C1 segment of cervical spinal cord (tissue), 14 donors: ENCODE data around the gene MIX23.

ENCODE experiments used
- DNase-seq, 14 donors: peaks; one replicate each; lab custom pipeline; 2025; lab: John Stamatoyannopoulos, UW

The MIX23 gene

DNA sequence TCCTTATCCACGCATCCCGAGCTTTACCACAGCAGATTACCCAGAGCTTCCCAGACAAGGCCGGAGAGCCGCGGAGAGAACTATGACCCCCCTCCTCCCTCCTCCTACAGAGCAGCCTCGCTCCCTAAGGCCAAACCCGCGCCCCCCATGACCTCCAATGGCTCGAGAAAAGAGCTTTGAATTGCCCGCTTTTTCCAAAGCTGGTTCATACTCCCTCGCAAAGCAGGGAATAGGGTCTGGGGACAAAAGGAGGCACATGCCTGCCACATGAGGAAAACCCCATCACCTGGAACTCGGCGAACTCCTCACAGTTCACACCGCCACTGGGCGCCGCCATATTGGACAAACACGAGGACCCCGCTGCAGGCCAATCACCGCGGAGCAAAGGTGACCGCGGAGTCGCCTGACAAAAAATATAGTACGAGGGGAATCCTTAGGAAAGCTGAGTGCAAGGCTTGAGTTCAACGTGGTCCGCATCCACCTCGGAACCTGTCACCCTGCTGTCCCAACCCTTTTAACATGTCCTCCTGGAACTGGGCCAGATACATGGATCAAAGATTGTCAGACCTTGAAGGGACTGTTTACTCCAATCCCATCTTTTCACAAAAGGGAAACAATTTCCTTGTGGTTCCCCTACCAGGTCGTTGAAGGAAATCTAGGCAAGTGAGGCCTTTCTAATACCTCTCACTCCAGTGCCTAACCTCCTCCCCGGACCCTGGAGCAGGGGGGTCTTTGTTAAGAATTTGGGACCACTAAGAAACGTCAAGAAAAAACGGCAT lies at the start of gene MIX23:
Gene MIX23 (minus strand): TSS at position 344 of the 779 bp plus-strand sequence. CDS start 7 bp downstream, at position 337.
- DNase-seq: peak; percentile 6 to 91 (median 77)

GRCh38 chr3:122430371-122430770 lies 47.3 kb upstream of the MIX23 start:
- no peak for DNase-seq

DNA sequence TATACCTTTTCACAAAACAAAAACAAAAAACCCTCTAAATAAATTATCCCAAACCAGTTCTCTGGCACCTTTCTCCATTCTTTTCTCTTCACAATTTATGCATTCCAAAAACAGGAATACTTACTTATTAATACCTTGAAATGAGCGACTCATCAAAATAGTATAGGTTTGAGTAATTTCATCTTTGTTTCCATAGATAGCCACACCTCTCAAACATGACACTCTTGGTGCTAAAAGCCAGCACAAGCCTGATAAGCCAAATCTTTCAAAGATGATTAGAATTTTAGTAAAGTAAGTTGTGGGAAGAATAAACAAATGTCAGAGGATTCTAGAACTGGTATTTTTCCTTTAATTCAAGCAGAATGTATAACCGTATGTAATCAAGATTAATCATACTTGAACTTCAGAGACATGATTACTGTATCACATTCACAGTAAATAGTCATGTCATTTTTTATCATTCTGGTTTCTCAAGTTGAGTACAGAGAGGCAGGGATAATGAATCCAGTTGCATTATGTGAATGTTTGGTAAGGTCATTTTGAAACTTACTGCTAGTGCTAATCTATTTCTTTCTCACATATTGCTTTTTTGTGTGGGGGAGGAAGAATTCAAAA lies 44.9 kb upstream of the MIX23 start:
- DNase-seq: no peak

GRCh38 chr3:122421836-122422235 lies 38.8 kb upstream of the MIX23 start:
- DNase-seq: no peak

DNA sequence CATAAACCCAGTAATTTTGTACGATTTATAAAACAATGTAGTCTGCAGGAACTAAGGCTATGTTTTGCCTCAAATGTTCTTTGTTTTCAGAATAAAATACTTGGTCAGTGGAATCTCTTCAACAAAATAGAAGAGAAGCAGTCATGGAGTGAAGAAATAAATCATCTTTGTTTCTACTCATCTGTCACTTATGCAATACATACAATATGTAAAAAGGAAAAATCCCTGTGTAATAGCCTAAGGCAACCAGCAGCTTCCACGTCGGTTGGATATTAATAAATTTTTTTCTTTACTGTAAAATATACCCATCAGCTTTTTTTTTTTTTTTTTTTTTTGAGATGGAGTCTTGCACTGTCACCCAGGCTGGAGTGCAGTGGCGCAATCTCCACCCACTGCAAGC lies 38.1 kb upstream of the MIX23 start:
- DNase-seq: no peak

DNA sequence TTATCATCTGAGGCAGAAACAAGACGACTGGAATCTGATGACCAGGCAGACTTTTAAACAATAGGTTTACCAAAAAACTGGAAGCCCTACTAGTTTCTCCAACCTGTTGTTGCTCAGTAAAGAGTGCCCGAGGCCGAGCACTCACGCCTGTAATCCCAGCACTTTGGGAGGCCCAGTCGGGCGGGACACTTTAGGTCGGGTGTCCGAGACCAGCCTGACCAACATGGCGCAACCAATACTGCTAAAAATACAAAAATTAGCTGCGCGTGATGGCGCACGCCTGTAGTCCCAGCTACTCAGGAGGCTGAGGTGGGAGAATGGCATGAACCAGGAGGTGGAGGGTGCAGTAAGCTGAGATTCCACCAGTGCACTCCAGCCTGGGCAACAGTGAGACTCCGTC lies 33.9 kb upstream of the MIX23 start:
- DNase-seq: no peak

DNA sequence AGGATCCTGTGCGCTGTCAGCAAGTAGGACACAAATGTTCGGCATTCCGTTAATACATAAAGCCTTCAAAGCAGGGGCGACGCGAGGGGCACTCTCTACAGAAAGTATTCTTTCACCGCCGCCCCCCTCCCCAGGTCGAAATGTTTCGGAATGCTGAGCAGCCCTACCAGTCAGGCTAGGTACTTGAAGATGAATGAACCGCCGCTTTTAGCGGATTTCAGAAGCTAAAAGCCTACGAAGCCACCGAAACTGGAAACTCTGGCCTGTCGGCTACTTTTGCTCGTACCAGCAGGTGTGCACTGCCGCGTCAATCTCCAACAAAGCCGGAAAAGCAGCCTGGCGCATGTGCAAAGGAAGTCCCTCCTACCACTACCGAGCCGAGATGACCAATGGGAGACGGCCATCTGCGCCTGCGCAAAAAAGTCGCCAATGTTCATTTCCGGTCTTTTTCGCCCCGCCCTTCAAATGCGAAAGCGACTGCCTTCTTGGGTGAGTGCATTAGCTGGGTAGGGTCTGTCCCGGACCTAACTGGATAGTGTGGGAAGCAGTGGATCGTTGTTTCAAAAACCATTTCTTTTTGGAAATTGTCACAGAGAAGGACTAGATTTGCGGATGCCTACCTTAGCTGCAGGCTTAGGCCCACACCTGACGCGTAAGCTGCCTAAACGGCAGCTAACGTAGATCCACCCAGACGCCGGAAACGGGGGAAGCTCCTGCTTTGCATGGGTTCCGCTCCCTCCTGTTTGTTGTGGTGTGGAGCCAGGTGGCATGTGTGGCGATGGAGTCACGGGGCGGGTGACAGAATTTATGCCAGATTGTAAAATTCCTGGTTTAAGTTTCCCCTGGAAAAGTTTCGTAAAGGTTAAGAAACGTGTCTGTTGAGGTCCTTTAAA lies 33.0 kb upstream of the MIX23 start, which contains the start of gene WDR5B:
Gene WDR5B (minus strand): TSS at position 301 of the 893 bp plus-strand sequence. CDS start 534 bp downstream, outside the sequence.
- DNase-seq: no peak

- no peak for DNase-seq
These were observed 32.2 kb upstream of the MIX23 start for GRCh38 chr3:122415104-122415744.

GRCh38 chr3:122414391-122414790 lies 31.4 kb upstream of the MIX23 start:
- no peak for DNase-seq

DNA sequence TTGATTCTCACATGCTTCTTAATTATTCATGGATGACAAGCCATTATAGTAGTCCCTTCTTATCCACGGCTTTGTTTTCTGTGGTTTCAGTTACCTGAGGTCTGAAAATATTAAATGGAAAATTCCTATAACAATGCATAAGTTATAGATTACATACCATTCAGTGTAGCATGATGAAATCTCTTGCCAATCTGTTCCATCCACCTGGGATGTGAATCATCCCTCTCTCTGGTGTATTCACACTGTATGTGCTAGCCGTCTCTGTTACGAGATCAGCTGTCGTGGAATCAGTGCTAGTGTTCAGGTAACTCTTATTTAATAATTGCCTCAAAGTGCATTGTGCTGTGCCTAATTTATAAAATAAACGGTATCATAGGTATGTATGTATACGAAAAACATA lies 27.6 kb upstream of the MIX23 start:
- DNase-seq: no peak

DNA sequence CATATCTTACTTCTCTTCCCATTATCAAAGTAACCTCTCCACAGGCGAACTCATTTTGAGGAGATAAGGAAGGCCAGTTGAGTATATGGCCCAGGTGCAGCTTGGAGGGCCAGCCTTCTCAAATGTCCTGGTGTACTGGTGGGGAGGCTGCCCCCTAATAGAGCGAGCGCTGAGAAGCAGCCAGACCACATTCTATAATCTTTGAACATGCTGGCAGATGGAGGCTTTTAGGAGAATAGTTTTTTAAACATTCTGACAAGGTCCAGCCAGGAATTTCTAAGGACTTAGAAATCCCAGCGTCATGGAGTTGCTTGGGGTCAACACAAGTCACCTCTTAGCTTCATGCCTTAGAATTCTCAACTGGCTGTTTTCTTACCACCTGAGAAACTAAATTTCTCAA lies 27.1 kb upstream of the MIX23 start:
- no peak for DNase-seq

- DNase-seq: no peak
These were observed 26.4 kb upstream of the MIX23 start for GRCh38 chr3:122409446-122409845.

GRCh38 chr3:122407946-122408345 lies 24.9 kb upstream of the MIX23 start:
- DNase-seq: no peak

GRCh38 chr3:122406198-122406597 lies 23.2 kb upstream of the MIX23 start:
- DNase-seq: no peak

GRCh38 chr3:122405015-122405414 lies 22.0 kb upstream of the MIX23 start:
- no peak for DNase-seq

GRCh38 chr3:122403489-122403888 lies 20.5 kb upstream of the MIX23 start:
- no peak for DNase-seq

DNA sequence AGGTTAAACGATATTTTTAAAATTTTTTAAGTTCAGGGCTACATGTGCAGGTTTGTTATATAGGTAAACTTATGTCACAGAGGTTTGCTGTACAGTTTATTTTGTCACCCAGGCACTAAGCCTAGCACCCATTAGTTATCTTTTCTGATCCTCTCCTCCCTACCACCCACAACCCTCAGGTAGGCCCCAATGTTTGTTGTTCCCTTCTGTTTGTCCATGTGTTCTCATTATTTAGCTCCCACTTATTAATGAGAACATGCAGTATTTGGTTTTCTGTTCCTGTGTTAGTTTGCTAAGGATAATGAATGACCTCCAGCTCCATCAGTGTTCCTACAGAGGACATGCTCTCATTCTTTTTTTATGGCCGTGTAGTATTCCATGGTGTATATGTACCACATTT lies 15.9 kb upstream of the MIX23 start:
- no peak for DNase-seq

DNA sequence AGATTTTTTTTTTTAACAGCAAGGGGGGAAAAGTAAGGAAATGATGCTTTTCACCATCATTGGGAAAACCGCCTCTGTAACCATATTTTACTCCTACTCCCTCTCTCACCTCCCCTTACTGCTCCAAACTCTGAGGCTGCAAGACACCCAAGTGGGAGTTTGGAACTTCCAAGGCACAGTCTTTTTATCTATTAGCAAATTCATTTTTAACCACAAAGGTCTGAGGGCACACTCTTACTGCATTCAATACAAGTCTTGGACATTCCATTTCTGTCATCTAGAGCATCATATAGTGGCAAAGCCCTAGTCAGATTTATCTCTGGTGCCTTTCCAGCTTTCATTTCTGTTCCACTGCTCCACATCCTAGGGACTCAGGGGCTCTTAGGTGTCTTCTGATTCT lies 14.2 kb upstream of the MIX23 start:
- no peak for DNase-seq

DNA sequence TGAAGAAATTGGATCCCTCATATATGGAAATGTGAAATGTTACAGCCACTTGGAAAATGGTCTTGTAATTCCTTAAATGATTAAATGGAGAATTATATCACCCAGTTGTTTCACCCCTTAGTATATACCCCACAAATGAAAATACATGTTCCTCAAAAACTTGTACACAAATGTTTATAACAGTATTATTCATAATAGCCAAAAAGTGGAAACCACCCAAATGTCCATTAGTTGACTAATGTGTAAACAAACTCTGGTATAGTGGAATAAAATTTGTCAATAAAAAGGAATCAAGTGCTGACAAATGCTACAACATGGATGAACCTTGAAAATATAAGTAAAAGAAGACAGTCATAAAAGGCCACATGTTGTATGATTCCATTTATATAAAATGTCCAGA lies 13.5 kb upstream of the MIX23 start:
- DNase-seq: no peak

DNA sequence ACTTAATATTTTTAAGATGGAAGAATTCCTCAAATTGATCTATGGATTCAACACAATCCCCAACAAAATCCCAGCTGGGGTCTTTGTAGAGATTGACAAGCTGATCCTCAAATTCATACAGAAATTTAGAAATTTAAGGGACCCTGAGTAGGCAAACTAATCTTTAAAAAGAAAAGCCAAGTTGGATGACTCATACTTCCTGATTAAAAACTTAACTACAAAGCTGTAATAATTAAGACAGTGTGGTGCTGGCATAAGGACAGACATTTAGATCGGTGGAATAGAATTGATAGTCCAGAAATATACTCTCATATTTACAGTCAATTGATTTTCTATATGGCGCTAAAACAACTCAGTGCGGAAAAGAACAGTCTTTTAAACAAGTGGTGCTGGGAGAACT lies 12.6 kb upstream of the MIX23 start:
- DNase-seq: no peak

GRCh38 chr3:122394173-122394572 lies 11.1 kb upstream of the MIX23 start:
- no peak for DNase-seq
